ENCODE data around the gene OSBP2.

- no peak for TF ChIP-seq FOXP2 (optimal IDR thresholded peaks at IDR 0.05; ENCODE audit: control extremely low read depth, extremely low read length, insufficient read depth)
- no peak for TF ChIP-seq EZH2 (IDR thresholded peaks at IDR 0.05)
- no peak for TF ChIP-seq POLR2AphosphoS5 (IDR thresholded peaks at IDR 0.05; ENCODE audit: borderline replicate concordance, low read depth, low read length)
These were observed 5.1 kb upstream of the OSBP2 start for GRCh38 chr22:30689622-30690021.
